IMR-90 (cell line): ENCODE data around the gene MICB. TPM values are rescaled to one million over a fixed set of nuclear protein-coding genes. Genes with fewer than 3 reads are reported as not detected.

ENCODE experiments used
- ATAC-seq: fragments of 200-7000 bp; cut with Tn5 transposase; 2 replicates; pipeline ENCODE4 v1.9.1; 2020; ENCODE audit warnings: low read depth, mild to moderate bottlenecking, moderate library complexity
- BruUV-seq: library from RNA; stranded (reverse); fragments of 400-500 nt; replicated peaks from 2 replicates; lab custom pipeline; 2021; lab: Mats Ljungman, UMichigan
- CTCF ChIA-PET: fragments of 300-600 bp; formaldehyde crosslinking; extraction: SDS; loops from one replicate; lab custom pipeline; 2021; ENCODE audit warnings: antibody characterized with exemption; lab: Yijun Ruan, JAX
- POLR2A ChIA-PET: fragments of 300-600 bp; sonication (Branson Sonifier 250); formaldehyde crosslinking; loops from one replicate; lab custom pipeline; 2022; ENCODE audit warnings: antibody characterized with exemption; ENCODE audit not compliant: unreplicated experiment; lab: Charles Lee
- DNase-seq: peaks from one replicate; pipeline ENCODE4 v3.0.0; 2013
- H2AFZ ChIP-seq: replicated peaks from 2 replicates; pipeline ENCODE3; 2013; ENCODE audit warnings: low read length, mild to moderate bottlenecking; ENCODE audit not compliant: poor library complexity
- H2AK5ac ChIP-seq: 2 replicates; pipeline ENCODE4 v1.6.1; 2013; ENCODE audit warnings: low read depth, low read length, inconsistent platforms
- H2AK9ac ChIP-seq: replicated peaks from 2 replicates; pipeline ENCODE3; 2013; ENCODE audit warnings: mild to moderate bottlenecking, low read depth, low read length, moderate library complexity; ENCODE audit not compliant: poor library complexity
- H2BK120ac ChIP-seq: 2 replicates; pipeline ENCODE4 v1.6.1; 2013; ENCODE audit warnings: low read depth, low read length, inconsistent platforms
- H2BK15ac ChIP-seq: 3 replicates; pipeline ENCODE4 v1.6.1; 2013; ENCODE audit warnings: low read depth, low read length, inconsistent platforms
- H2BK20ac ChIP-seq: 2 replicates; pipeline ENCODE4 v1.6.1; 2013; ENCODE audit warnings: low read depth, mild to moderate bottlenecking, inconsistent platforms, low read length, moderate library complexity
- H2BK5ac ChIP-seq: 2 replicates; pipeline ENCODE4 v1.6.1; 2013; ENCODE audit warnings: mild to moderate bottlenecking, low read depth, low read length, inconsistent platforms; ENCODE audit not compliant: poor library complexity, severe bottlenecking
- H3K14ac ChIP-seq: replicated peaks from 2 replicates; pipeline ENCODE4 v1.6.1; 2013; ENCODE audit warnings: low read depth, low read length, inconsistent platforms
- H3K18ac ChIP-seq: 2 replicates; pipeline ENCODE4 v1.6.1; 2013; ENCODE audit warnings: low read depth, low read length, control low read depth
- H3K23ac ChIP-seq: 2 replicates; pipeline ENCODE4 v1.6.1; 2013; ENCODE audit warnings: low read depth, low read length, inconsistent platforms
- H3K27ac ChIP-seq: 2 replicates; pipeline ENCODE4 v1.5.1; 2013; ENCODE audit warnings: mild to moderate bottlenecking, control low read depth, low read length; ENCODE audit not compliant: insufficient read depth
- H3K27me3 ChIP-seq: 2 replicates; pipeline ENCODE4 v1.6.1; 2013; ENCODE audit warnings: low read length; ENCODE audit not compliant: control insufficient read depth, insufficient read depth
- H3K36me3 ChIP-seq: 2 replicates; pipeline ENCODE4 v1.6.1; 2013; ENCODE audit warnings: low read length, mixed read lengths; ENCODE audit not compliant: control insufficient read depth, insufficient read depth
- H3K4ac ChIP-seq: 2 replicates; pipeline ENCODE4 v1.6.1; 2013; ENCODE audit warnings: low read depth, low read length, inconsistent platforms
- H3K4me1 ChIP-seq: 2 replicates; pipeline ENCODE4 v1.6.1; 2013; ENCODE audit warnings: low read length, mixed read lengths; ENCODE audit not compliant: control insufficient read depth, insufficient read depth
- H3K4me2 ChIP-seq: 2 replicates; pipeline ENCODE4 v1.6.1; 2013; ENCODE audit warnings: low read depth, mild to moderate bottlenecking, control low read depth, low read length, moderate library complexity
- H3K4me3 ChIP-seq: 2 replicates; pipeline ENCODE4 v1.5.1; 2013; ENCODE audit warnings: low read depth, mild to moderate bottlenecking, control low read depth, low read length, moderate library complexity; ENCODE audit not compliant: insufficient read depth
- H3K56ac ChIP-seq: 2 replicates; pipeline ENCODE4 v1.6.1; 2013; ENCODE audit warnings: low read length, inconsistent platforms; ENCODE audit not compliant: insufficient read depth; ENCODE audit errors: extremely low read depth
- H3K79me1 ChIP-seq, 2 experiments: 2 replicates each; pipeline ENCODE4 v1.6.1; 2013; ENCODE audit warnings: low read length in 2 of 2, inconsistent platforms in 1 of 2, low read depth in 1 of 2
- H3K9ac ChIP-seq: 2 replicates; pipeline ENCODE4 v1.6.1; 2013; ENCODE audit warnings: low read depth, low read length, control low read depth
- H3K9me1 ChIP-seq: 2 replicates; pipeline ENCODE4 v1.6.1; 2013; ENCODE audit warnings: low read length, inconsistent platforms; ENCODE audit not compliant: insufficient read depth
- H3K9me3 ChIP-seq: 2 replicates; pipeline ENCODE4 v1.6.1; 2013; ENCODE audit warnings: low read length; ENCODE audit not compliant: control insufficient read depth, insufficient read depth
- H4K20me1 ChIP-seq: 2 replicates; pipeline ENCODE4 v1.6.1; 2013; ENCODE audit warnings: low read length, inconsistent platforms; ENCODE audit not compliant: insufficient read depth
- H4K5ac ChIP-seq: 2 replicates; pipeline ENCODE4 v1.6.1; 2013; ENCODE audit warnings: mild to moderate bottlenecking, low read depth, low read length, control low read depth
- H4K8ac ChIP-seq, 2 experiments: 2 replicates each; pipeline ENCODE4 v1.6.1; 2013; ENCODE audit warnings: low read depth in 2 of 2, low read length in 2 of 2, control low read depth in 1 of 2, inconsistent platforms in 1 of 2
- H4K91ac ChIP-seq: 2 replicates; pipeline ENCODE4 v1.6.1; 2013; ENCODE audit warnings: low read depth, low read length, inconsistent platforms; ENCODE audit not compliant: insufficient read depth
- CEBPB ChIP-seq: IDR thresholded peaks from 2 replicates; pipeline ENCODE4 v1.6.1; 2012; ENCODE audit warnings: low read depth, low read length, improper control_type of control experiment
- CHD1 ChIP-seq: IDR thresholded peaks from 2 replicates; pipeline ENCODE4 v1.6.1; 2012; ENCODE audit warnings: low read depth, low read length, improper control_type of control experiment
- CTCF ChIP-seq: conservative IDR thresholded peaks from 2 replicates; pipeline ENCODE4 v1.5.1; 2012; ENCODE audit warnings: mild to moderate bottlenecking, low read depth, low read length, improper control_type of control experiment
- MAZ ChIP-seq: IDR thresholded peaks from 2 replicates; pipeline ENCODE4 v1.6.1; 2012; ENCODE audit warnings: low read depth, mild to moderate bottlenecking, low read length, improper control_type of control experiment, moderate library complexity, borderline replicate concordance
- RFX5 ChIP-seq: IDR thresholded peaks from 2 replicates; pipeline ENCODE4 v1.8.0; 2012; ENCODE audit warnings: low read depth, mild to moderate bottlenecking, low read length, moderate library complexity
- USF2 ChIP-seq: fragments of 150-350 bp; IDR thresholded peaks from 2 replicates; pipeline ENCODE4 v1.6.1; 2017; ENCODE audit warnings: mild to moderate bottlenecking, antibody characterized with exemption, low read length, low read depth
- WGBS, 2 experiments: methylation state at CpG; one replicate each; pipeline versions ENCODE4 v1.1.5 to v1.1.7; 2013; ENCODE audit warnings: missing lambda C conversion rate in 2 of 2; ENCODE audit not compliant: insufficient read length in 1 of 2; ENCODE audit errors: extremely low coverage in 2 of 2; 5-methylcytosine and 5-hydroxymethylcytosine counted together
- dilution Hi-C: fragments of 300-500 bp; cut with HindIII; formaldehyde crosslinking; loops from one replicate; pipeline ENCODE4 v1.14.3; 2018; ENCODE audit warnings: low sequenced_read_pairs; ENCODE audit not compliant: unreplicated experiment
- in situ Hi-C: fragments of 300-500 bp; cut with MboI; formaldehyde crosslinking; loops from 3 replicates; pipeline ENCODE4 v1.14.3; 2019; ENCODE audit warnings: low sequenced_read_pairs, inconsistent platforms, mixed read lengths
- intact Hi-C: fragments of 100-400 bp; cut with micrococcal nuclease; formaldehyde crosslinking; loops from 2 replicates; pipeline ENCODE4 v1.10.0; 2022
- polyA plus RNA-seq, 3 experiments: library from polyadenylated mRNA; depleted of rRNA; stranded (reverse); fragments of >200 nt; gene quantifications; 2 replicates each; pipeline ENCODE4 v1.2.3, GENCODE V29; 2012; ENCODE audit warnings: low replicate concordance in 1 of 3
- total RNA-seq: library from RNA; depleted of rRNA; stranded (reverse); fragments of >200 nt; gene quantifications from 2 replicates; pipeline ENCODE4 v1.2.3, GENCODE V29; 2012

The MICB gene
- total and polyA plus RNA-seq, 2 of the 4 experiments (the other 2 are of a cell fraction): 9.6 to 11.1 TPM

- in situ Hi-C loops (no loop called here), intact Hi-C loops (loop anchor here (2.0 kb wide), 1 partner anchor 55 kb away; the partner anchor contains the start of gene AIF1), dilution Hi-C loops (no loop called here)
- Histone ChIP-seq H2AK9ac (peak overlapping the region; percentile 80), H3K4me3 (no peak overlapping the region), H3K4me1 (peaks cover 18% of the 10 kb centered on the region), H4K5ac (no peak overlapping the region), H3K27ac (peak overlapping the region; percentile 22), H2AK5ac (peak overlapping the region; percentile 78; the same call in 1 of the 2 replicates), H2AFZ (peak overlapping the region; percentile 61), H4K8ac (peak overlapping the region in 1 of 2 experiments; percentile 57; a peak in 3 of 4 replicates), H4K20me1 (no peaks in the 10 kb centered on the region), H2BK20ac (peak overlapping the region; percentile 20), H3K18ac (no peak overlapping the region; the same call in 1 of the 2 replicates), H3K23ac (peak overlapping the region; percentile 59; the same call in 1 of the 2 replicates), H2BK15ac (peak overlapping the region; percentile 21; the same call in 1 of the 3 replicates), H3K9me1 (peaks cover 19% of the 10 kb centered on the region; the same call in 1 of the 2 replicates), H4K91ac (peak overlapping the region; percentile 52), H3K9me3 (no peaks in the 10 kb centered on the region), H3K27me3 (no peaks in the 10 kb centered on the region), H2BK120ac (peak overlapping the region; percentile 72), H3K4ac (peak overlapping the region; percentile 66), H2BK5ac (peak overlapping the region; percentile 46), H3K14ac (peak overlapping the region; percentile 52), H3K9ac (no peak overlapping the region), H3K36me3 (peaks cover 27% of the 10 kb centered on the region), H3K56ac (peak overlapping the region; percentile 39; the same call in 1 of the 2 replicates), H3K4me2 (peak overlapping the region; percentile 27; the same call in 1 of the 2 replicates), H3K79me1 (peaks cover 9 to 20% of the 10 kb centered on the region in 2 experiments; a peak in 3 of 4 replicates)
- 100% methylated on average over 1 of the region's 7 CpGs; no CpG with 5 or more reads in 1 of the 2 experiments for WGBS, 2 experiments
- ChIA-PET POLR2A (no interaction called here), CTCF (interaction anchor here (0.7 kb wide), 2 partner anchors 13 to 38 kb away, joined by 4 to 6 read pairs; partner anchors contain the start of gene NFKBIL1)
- BruUV-seq: no TSS peak
- ATAC-seq (peak; percentile 89), DNase-seq (peak; percentile 52)
- no peak for TF ChIP-seq USF2
- TF ChIP-seq MAZ: no peak
- TF ChIP-seq RFX5: no peak
- TF ChIP-seq CHD1: no peak
- no peak for TF ChIP-seq CTCF
- TF ChIP-seq CEBPB: no peak
Observed at GRCh38 chr6:31559958-31560696, 62.2 kb downstream of the MICB start.
